Progenitor cell of endocrine pancreas (in vitro differentiated cells): ENCODE measurements around the gene NIPBL. TPM values are rescaled to one million over a fixed set of nuclear protein-coding genes. Genes with fewer than 3 reads are reported as not detected.

Experiments
- DNase-seq: peaks from one replicate; pipeline ENCODE4 v3.0.0; 2021; ENCODE audit warnings: low spot score; ENCODE audit not compliant: unreplicated experiment
- H3K27ac Mint-ChIP-seq: 2 replicates; pipeline ENCODE4 v1.8.0; 2021; ENCODE audit warnings: mild to moderate bottlenecking, moderate library complexity, mixed read lengths
- H3K27me3 Mint-ChIP-seq: 2 replicates; pipeline ENCODE4 v1.8.0; 2021; ENCODE audit warnings: mixed read lengths
- H3K36me3 Mint-ChIP-seq: 2 replicates; pipeline ENCODE4 v1.8.0; 2022; ENCODE audit warnings: mixed read lengths; ENCODE audit not compliant: insufficient read depth
- H3K4me1 Mint-ChIP-seq: 2 replicates; pipeline ENCODE4 v1.8.0; 2021; ENCODE audit warnings: low read depth, mixed read lengths
- H3K4me3 Mint-ChIP-seq: 2 replicates; pipeline ENCODE4 v1.8.0; 2021; ENCODE audit warnings: low read depth, mild to moderate bottlenecking, moderate library complexity, mixed read lengths
- H3K9me3 Mint-ChIP-seq: 2 replicates; pipeline ENCODE4 v1.8.0; 2021; ENCODE audit warnings: low read depth, mixed read lengths
- CTCF ChIP-seq: fragments of 200-600 bp; sonication (generic); IDR thresholded peaks from one replicate; pipeline ENCODE4 v1.5.0; 2021; ENCODE audit warnings: antibody characterized with exemption, mild to moderate bottlenecking; ENCODE audit not compliant: unreplicated experiment
- total RNA-seq: library from RNA; stranded (reverse); gene quantifications from 2 replicates; pipeline ENCODE4 v1.2.1, GENCODE V29; 2021

NIPBL gene
- total RNA-seq, 1 donor from 2014 or later: 85.6 TPM

GRCh38 chr5:36985387-36985786 is 108.8 kb downstream of the NIPBL start:
- Mint-ChIP-seq H3K4me1 (no peaks in the 10 kb centered on the region), H3K9me3 (no peaks in the 10 kb centered on the region), H3K27ac (peak overlapping the region; percentile 7), H3K27me3 (no peaks in the 10 kb centered on the region), H3K4me3 (no peak overlapping the region), H3K36me3 (peaks cover 15% of the 10 kb centered on the region)
- no peak for TF ChIP-seq CTCF
- DNase-seq: no peak

DNA sequence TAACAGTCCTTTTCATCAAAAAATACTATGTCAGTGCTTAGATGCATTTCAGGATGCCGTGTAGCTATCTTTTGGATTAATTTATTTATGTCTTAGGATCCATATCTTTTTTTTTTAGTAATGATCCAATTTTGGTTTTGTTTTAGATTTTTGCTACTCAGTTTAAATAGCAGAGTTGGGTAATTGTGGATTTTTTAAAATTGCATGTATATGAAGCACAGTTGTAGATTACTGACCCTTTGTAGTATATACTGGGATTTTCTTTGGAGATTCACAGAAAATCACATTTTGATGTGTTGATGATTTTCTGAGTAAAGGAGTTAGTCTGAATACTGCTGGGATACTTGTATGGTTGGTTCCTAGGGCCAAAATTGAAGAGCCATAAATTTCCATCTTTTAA is 111.8 kb downstream of the NIPBL start:
- H3K36me3 Mint-ChIP-seq: peaks cover 16% of the 10 kb centered on the region
- H3K27me3 Mint-ChIP-seq: no peaks in the 10 kb centered on the region
- H3K27ac Mint-ChIP-seq: no peak overlapping the region
- TF ChIP-seq CTCF: no peak
- DNase-seq: no peak
- H3K4me1 Mint-ChIP-seq: no peaks in the 10 kb centered on the region
- H3K4me3 Mint-ChIP-seq: no peak overlapping the region
- H3K9me3 Mint-ChIP-seq: no peaks in the 10 kb centered on the region

DNA sequence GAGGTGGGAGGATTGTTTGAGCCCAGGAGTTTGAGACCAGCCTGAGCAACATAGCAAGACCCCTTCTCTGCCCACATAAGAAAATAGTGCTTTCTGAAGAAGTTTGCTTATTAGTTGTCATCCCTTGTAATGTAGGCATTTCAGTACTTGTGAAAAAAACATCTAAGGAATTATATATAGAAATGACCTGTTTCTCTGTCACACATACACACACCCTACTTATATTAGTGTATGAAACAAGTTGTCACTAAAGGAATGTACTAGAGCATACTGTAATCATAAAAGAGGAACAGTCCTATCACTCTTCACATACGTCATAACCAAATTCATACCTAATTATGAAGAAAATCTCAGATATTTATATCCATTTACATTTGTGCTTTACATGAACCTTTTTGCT is 122.0 kb downstream of the NIPBL start:
- TF ChIP-seq CTCF: no peak
- no peak overlapping the region for H3K27ac Mint-ChIP-seq
- H3K4me1 Mint-ChIP-seq: no peaks in the 10 kb centered on the region
- no peak for DNase-seq
- H3K36me3 Mint-ChIP-seq: peaks cover 18% of the 10 kb centered on the region
- H3K4me3 Mint-ChIP-seq: no peak overlapping the region
- H3K27me3 Mint-ChIP-seq: no peaks in the 10 kb centered on the region
- H3K9me3 Mint-ChIP-seq: no peaks in the 10 kb centered on the region

GRCh38 chr5:37002176-37002751 is 125.7 kb downstream of the NIPBL start:
- no peaks in the 10 kb centered on the region for H3K4me1 Mint-ChIP-seq
- H3K36me3 Mint-ChIP-seq: peaks cover 8% of the 10 kb centered on the region
- no peak overlapping the region for H3K4me3 Mint-ChIP-seq
- H3K27ac Mint-ChIP-seq: no peak overlapping the region
- no peaks in the 10 kb centered on the region for H3K27me3 Mint-ChIP-seq
- H3K9me3 Mint-ChIP-seq: no peaks in the 10 kb centered on the region
- TF ChIP-seq CTCF: no peak
- no peak for DNase-seq

DNA sequence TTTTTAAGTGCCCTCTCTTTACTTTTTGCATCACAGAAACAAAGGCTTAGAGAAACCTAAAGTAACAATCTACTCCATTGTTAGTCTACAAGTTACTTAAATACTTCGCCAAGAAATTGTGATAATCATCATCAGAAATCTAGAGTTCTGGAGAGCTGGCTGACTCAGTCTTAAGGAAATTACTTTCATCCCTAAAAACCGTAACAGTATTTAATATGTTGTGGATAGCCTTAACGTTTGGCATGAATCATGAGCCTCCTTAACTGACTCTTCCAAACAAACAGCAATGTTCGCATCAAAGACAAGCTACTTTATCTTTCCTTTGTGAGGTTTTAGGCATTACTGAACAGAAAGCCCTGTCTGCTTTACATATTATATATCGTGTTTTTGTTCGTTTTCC is 128.7 kb downstream of the NIPBL start:
- no peak for TF ChIP-seq CTCF
- peaks cover 8% of the 10 kb centered on the region for H3K36me3 Mint-ChIP-seq
- H3K27ac Mint-ChIP-seq: no peak overlapping the region
- no peaks in the 10 kb centered on the region for H3K4me1 Mint-ChIP-seq
- no peaks in the 10 kb centered on the region for H3K27me3 Mint-ChIP-seq
- no peak for DNase-seq
- no peaks in the 10 kb centered on the region for H3K9me3 Mint-ChIP-seq
- H3K4me3 Mint-ChIP-seq: no peak overlapping the region
